Stimulated activated CD4-positive, alpha-beta T cell treated with anti-CD3 and anti-CD28 coated beads, Interleukin-1b, Interleukin-23, amount 100 ng/mL, for 4 hours (primary cell): ENCODE measurements around the gene RFX2.
A peak's percentile ranks its signal among the peaks of the same experiment; 100 is the strongest.

ENCODE experiments used
- DNase-seq, 2 donors: peaks; one replicate each; pipeline ENCODE4 v3.0.0-alpha.2; 2020; ENCODE audit warnings: low read depth in 2 of 2

The RFX2 gene

DNA sequence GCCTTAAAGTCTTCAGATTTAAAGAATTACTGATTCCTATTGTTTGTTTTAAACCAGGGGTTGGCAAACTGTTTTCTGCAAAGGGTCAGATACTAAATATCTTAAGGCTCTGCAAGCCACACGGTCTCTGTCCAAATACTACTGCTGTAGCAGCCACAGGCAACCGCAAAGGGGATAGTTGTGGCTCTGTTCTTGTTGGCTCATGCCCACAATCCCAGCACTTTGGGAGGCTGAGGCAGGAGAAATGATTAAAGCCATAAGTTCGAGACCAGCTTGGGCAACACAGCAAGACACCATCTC is 154.7 kb downstream of the RFX2 start:
- DNase-seq: no peak

DNA sequence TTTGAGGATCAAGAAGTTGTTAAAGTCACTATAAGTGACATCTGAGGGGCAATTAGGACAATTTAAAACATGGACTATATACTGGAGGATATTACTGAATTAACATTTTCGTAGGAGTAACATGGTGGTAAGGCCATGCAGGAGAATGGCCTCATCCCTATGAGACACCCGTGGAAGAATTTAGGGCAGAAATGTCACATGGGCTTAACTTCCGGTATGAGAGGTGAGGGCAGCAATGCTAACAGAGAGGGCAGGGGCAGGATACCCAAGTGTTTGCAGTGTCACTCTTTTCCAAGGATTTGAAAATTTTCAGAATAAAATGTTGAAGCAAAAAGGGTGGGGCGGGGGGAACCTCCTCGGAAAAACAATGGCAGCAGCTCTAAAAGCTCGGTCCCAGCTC is 156.0 kb downstream of the RFX2 start:
- DNase-seq: no peak

DNA sequence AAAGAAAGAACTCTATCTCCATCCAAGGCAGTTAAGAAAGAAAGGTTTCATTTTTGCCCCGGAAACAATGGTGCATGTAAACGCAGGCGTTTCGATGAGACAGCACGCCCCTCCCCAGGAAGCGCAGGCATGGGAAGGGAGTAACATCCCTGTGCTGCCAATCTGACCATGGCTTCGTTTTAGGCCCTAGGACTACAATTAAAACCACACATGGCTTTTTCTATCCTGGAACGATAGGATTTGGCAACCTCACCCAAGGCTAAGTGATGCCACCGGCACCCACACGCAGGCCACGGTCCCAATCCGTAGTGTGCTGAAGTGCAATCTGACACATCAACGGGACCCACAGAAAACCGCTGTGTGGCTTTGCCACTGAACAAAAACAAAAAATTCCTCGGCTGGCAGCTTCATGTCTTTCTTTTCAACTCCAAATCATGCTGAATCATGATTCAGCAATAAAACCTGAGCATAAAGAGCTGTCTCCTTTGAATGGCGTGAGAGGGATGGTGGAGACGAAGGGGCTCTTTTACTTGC is 156.6 kb downstream of the RFX2 start:
- no peak for DNase-seq

DNA sequence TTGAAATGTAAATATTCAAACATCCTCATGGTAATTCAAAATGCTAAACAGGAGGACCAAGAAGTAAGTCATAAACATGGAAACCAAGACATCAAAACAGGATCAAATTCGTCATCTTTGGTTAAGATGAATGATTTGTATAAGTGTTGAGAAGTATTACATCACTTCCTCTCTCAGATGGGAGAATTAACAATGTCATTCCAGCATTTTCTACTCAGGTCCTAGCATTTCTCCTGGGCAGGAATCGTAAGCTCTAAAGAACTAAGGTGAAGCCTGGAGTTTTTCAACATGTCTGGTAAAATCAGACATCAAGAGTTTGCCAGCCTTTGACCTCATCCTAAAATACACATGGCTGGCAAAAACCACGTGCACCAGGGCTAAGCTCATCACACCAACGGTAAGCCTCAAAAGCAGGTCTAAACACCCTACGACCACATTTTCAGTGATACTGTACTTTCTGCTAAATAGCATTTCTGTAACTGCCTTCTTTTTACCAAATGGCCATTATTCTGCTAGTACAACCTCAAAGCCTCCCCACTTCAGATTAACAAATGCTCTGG is 157.2 kb downstream of the RFX2 start:
- no peak for DNase-seq

DNA sequence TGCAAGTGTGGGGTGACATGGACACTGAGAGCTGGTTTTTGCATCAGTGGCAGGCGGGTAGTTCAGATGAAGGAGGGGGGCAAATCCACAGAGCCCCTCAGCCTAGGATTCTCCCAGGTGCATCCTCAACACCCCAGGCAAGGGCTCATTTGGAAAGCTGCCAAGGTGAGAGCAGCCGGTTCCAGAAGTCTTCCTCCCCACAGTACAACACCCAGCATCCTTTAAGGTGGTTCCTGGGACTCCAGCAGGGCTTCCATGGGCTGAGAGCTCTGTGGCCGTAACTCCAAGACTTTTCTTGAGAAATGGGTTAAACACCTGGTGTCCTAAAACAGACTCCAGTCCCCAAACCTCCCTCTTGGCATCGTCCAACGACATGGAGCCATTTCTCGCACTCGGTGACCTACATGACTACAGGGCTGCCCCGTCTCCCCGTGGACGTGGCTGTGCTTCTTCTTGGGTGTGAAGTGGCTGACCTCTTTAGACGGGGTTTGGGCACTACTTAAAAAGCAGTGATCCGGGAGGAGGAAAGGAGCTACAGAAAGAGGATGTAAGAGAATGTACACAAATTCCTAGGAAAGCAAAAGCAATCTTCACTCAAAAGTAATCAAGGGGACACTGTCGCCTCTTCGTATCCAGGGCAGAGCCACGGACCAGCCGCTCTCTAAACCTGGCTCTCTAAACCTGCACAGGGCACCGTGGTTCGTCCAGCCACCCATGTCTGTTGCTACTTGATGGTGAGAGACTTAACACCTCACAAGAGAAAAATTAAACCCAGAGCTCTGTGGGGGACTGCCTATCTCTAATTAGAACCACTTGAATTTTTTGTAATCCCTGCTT is 157.9 kb downstream of the RFX2 start:
- no peak for DNase-seq

DNA sequence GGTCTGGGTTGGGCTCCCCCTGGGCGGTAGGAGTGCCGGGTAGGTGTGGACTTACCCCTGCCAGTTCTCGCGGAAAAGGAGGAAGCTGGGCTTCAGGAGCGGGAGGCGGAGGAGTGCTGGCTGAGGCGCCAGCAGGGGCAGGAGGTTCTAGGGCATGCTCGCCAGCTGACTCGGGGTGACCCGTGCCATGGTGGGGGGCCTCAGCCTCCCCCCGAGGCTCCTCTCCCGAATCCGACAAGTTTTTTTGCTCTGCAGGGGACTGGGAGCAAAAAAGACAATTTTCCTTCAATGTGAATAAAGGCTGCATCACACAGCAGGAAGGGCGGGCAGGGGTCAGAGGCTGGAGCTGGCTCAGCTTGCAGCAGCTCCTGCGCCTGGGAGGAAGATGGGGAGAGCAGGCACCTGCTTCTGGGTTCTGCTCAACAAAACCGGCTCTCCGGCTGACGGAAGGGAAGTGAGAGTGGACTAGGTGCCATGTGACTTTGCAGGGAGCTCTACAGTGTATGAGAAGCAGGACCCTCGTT is 158.9 kb downstream of the RFX2 start:
- DNase-seq: no peak

DNA sequence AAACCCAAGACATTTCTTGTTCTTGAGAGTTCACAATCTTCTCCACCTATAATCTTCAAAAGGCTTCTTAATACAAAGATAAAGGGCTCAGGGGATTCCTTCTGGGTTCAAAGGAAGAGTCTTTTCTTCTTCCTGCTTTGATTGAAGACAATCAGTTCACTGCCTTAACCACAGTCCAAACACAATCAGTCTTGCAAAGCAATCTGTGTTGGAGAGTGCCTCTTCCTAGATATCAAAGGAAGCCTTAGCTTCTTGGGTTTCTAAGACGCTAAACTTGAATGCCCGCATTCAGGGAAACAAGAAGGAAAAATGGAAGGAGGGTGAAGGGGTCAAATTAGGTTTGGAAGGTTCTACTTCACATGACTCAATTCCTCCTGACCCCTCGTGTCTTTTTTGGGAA is 159.6 kb downstream of the RFX2 start:
- DNase-seq: no peak

DNA sequence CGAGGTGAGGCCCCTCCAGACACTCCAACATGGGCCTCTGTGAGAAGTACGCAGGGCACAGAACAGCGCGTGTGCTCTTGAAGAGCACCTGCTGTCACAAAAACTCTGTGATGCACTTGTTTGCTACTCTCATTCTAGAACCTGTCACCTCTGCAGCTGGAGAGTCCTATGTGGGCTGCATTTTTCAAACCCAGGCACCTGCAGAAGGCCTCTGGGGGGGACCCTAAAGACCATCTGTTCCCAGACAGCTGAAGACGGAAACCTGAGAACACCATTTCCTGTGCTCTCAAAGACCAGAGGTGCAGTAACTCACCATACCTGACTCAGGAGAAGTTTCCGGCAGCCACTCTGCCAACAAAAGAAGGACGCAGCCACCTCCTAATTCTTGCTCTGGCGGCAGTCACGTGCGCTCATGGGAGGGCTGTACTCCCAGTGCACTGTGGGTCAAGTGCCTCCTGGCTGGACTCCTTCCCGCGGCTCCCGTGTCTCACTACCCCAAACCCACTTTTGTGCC is 160.5 kb downstream of the RFX2 start:
- DNase-seq: peak in 1 of 2 donors; percentile 18

DNA sequence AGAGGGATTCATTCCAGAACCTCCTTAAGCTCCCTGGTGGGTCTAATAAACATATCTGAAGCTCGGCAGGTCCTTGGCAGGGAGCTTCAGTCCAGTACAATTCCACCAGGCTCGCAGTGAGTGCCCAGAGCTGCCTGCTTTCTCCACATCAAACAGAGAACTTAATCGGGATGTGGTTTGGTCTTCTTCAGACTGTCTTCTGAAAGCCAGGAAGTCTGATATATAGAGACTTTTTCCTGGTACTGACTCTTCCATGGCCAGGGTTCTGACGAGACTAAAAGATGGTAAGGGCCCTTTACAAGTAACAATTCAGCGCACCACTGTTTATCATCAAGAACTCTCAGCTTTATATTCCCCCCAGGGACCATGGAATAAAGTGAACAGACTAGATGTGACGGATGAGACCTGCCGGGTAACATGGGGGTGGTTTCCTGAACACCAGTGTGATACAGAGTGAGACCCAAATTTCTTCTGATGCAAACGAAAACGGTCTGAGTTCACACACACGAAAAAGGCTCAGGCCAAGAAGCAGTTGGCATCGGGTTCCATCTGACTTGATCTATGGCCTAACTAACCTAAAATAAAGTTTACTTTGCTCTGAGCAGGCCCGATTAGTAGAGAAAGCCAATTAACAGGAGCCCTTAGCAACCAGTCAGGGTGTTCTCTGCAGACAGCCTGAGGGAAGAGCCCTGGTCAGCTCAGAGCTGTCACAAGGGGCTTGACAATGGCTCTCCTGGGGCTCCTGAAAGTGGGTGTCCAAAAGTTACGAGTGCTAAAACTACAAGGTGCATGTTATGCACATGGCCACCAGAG is 161.3 kb downstream of the RFX2 start:
- DNase-seq: no peak

DNA sequence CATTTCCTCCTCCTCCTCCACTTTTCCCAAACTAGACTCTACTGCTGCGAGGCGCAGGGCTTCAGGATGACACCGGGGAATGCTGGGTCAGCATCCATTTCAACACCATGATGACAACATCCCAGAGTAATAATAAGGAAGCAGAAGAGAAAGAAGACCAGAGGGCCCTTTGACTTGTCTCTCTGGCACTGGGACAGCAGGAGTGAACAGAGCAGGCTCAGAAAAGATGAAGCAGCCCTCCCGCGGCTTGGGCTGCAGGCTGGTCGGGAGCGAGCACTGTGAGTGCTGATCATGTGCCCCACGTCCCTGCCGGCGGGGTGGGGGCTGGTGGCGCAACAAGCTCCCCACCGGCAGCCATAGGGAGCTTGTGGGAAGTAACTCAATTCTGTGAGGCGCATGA is 162.9 kb downstream of the RFX2 start:
- no peak for DNase-seq

DNA sequence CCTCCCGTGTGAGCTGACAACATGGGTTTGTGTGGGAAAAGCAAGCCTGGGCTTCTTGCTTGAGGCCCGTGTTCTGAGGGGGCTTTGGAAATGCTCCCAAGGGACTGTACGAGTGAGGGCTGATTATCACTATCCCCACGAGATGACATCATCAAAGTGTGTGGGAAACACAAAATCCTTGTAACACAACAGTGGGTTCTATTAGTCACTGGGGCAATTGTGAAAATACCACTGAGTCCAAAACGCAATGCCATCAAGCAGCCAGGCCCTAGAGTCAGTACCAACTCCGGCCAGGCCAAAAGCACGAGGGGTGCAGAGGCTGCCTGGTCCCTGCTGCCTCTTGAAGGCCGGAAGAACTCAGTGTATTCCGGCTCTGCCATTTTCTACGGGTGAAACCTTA is 166.7 kb downstream of the RFX2 start:
- DNase-seq: no peak
